Chondrocyte (in vitro differentiated cells): ENCODE data around the gene FAM171A1. TPM values are rescaled to one million over a fixed set of nuclear protein-coding genes. Genes with fewer than 3 reads are reported as not detected.

Source experiments
- DNase-seq: peaks from one replicate; pipeline ENCODE4 v3.0.0; 2021; ENCODE audit warnings: mixed read lengths, low spot score
- H3K27ac Mint-ChIP-seq: one replicate; pipeline ENCODE4 v1.8.0; 2021; ENCODE audit warnings: mild to moderate bottlenecking, moderate library complexity, mixed read lengths; ENCODE audit not compliant: unreplicated experiment
- H3K27me3 Mint-ChIP-seq: 2 replicates; pipeline ENCODE4 v1.8.0; 2021; ENCODE audit warnings: low read depth, mixed read lengths
- H3K36me3 Mint-ChIP-seq: 2 replicates; pipeline ENCODE4 v1.8.0; 2021; ENCODE audit warnings: low read depth, mixed read lengths
- H3K4me1 Mint-ChIP-seq: 2 replicates; pipeline ENCODE4 v1.8.0; 2021; ENCODE audit warnings: low read depth, mild to moderate bottlenecking, mixed read lengths
- H3K4me3 Mint-ChIP-seq: one replicate; pipeline ENCODE4 v1.8.0; 2021; ENCODE audit warnings: mild to moderate bottlenecking, moderate library complexity, mixed read lengths; ENCODE audit not compliant: unreplicated experiment
- H3K9me3 Mint-ChIP-seq: 2 replicates; pipeline ENCODE4 v1.8.0; 2021; ENCODE audit warnings: low read depth, mixed read lengths
- CTCF ChIP-seq: fragments of 200-600 bp; sonication (generic); IDR thresholded peaks from 2 replicates; pipeline ENCODE4 v1.5.0; 2021; ENCODE audit warnings: antibody characterized with exemption, mild to moderate bottlenecking, moderate library complexity
- total RNA-seq: library from RNA; stranded (reverse); gene quantifications from 3 replicates; pipeline ENCODE4 v1.2.1, GENCODE V29; 2021

Gene FAM171A1
- total RNA-seq, 1 donor from 2014 or later, result 40.9 TPM

GRCh38 chr10:15349112-15349511 lies 22.0 kb downstream of the FAM171A1 start:
- TF ChIP-seq CTCF, result no peak
- Mint-ChIP-seq H3K27me3 (no peaks in the 10 kb centered on the region), H3K9me3 (no peaks in the 10 kb centered on the region), H3K4me1 (peaks cover 15% of the 10 kb centered on the region), H3K27ac (no peak overlapping the region), H3K4me3 (no peak overlapping the region), H3K36me3 (no peaks in the 10 kb centered on the region)
- no peak for DNase-seq

- Mint-ChIP-seq H3K9me3 (no peaks in the 10 kb centered on the region), H3K36me3 (no peaks in the 10 kb centered on the region), H3K27ac (no peak overlapping the region), H3K27me3 (no peaks in the 10 kb centered on the region), H3K4me1 (peaks cover 14% of the 10 kb centered on the region), H3K4me3 (no peak overlapping the region)
- TF ChIP-seq CTCF, result no peak
- no peak for DNase-seq
Observed at GRCh38 chr10:15348579-15348978, 22.5 kb downstream of the FAM171A1 start.

- DNase-seq, result no peak
- Mint-ChIP-seq H3K4me1 (peaks cover 7% of the 10 kb centered on the region), H3K9me3 (no peaks in the 10 kb centered on the region), H3K4me3 (no peak overlapping the region), H3K36me3 (no peaks in the 10 kb centered on the region), H3K27me3 (no peaks in the 10 kb centered on the region), H3K27ac (no peak overlapping the region)
- TF ChIP-seq CTCF, result no peak
Observed at GRCh38 chr10:15347150-15347549, 23.9 kb downstream of the FAM171A1 start.

- no peak for TF ChIP-seq CTCF
- Mint-ChIP-seq H3K36me3 (no peaks in the 10 kb centered on the region), H3K27ac (no peak overlapping the region), H3K9me3 (no peaks in the 10 kb centered on the region), H3K27me3 (no peaks in the 10 kb centered on the region), H3K4me1 (peaks cover 7% of the 10 kb centered on the region), H3K4me3 (no peak overlapping the region)
- no peak for DNase-seq
Observed at GRCh38 chr10:15346440-15347141, 24.5 kb downstream of the FAM171A1 start.

- H3K9me3 Mint-ChIP-seq, result no peaks in the 10 kb centered on the region
- no peak overlapping the region for H3K4me3 Mint-ChIP-seq
- H3K27ac Mint-ChIP-seq, result no peak overlapping the region
- no peaks in the 10 kb centered on the region for H3K27me3 Mint-ChIP-seq
- no peak for TF ChIP-seq CTCF
- no peak for DNase-seq
- H3K36me3 Mint-ChIP-seq, result no peaks in the 10 kb centered on the region
- peaks cover 7% of the 10 kb centered on the region for H3K4me1 Mint-ChIP-seq
Observed at GRCh38 chr10:15345450-15345849, 25.6 kb downstream of the FAM171A1 start.
